Neuronal stem cell (in vitro differentiated cells): ENCODE measurements around the gene MARVELD2. TPM values are rescaled to one million over a fixed set of nuclear protein-coding genes. Genes with fewer than 3 reads are reported as not detected.
A peak's percentile ranks its signal among the peaks of the same experiment; 100 is the strongest.

ENCODE experiments used
- DNase-seq: peaks from one replicate; pipeline ENCODE4 v3.0.0-alpha.2; 2013; ENCODE audit warnings: low spot score
- H2AFZ ChIP-seq: one replicate; pipeline ENCODE4 v1.6.1; 2013; ENCODE audit warnings: mild to moderate bottlenecking, low read length, inconsistent platforms
- H2AK5ac ChIP-seq: 2 replicates; pipeline ENCODE4 v1.6.1; 2013; ENCODE audit warnings: low read depth, mild to moderate bottlenecking, inconsistent platforms, low read length, moderate library complexity, mixed read lengths
- H2BK120ac ChIP-seq: 2 replicates; pipeline ENCODE4 v1.6.1; 2013; ENCODE audit warnings: low read depth, mild to moderate bottlenecking, inconsistent platforms, low read length, moderate library complexity, mixed read lengths
- H2BK12ac ChIP-seq: one replicate; pipeline ENCODE4 v1.6.1; 2013; ENCODE audit warnings: low read length, inconsistent platforms
- H2BK15ac ChIP-seq: 2 replicates; pipeline ENCODE4 v1.6.1; 2013; ENCODE audit warnings: mild to moderate bottlenecking, low read length, inconsistent platforms, mixed read lengths
- H2BK5ac ChIP-seq: one replicate; pipeline ENCODE4 v1.6.1; 2013; ENCODE audit warnings: inconsistent platforms, mild to moderate bottlenecking, low read length, moderate library complexity
- H3K14ac ChIP-seq: one replicate; pipeline ENCODE4 v1.6.1; 2013; ENCODE audit warnings: low read length, inconsistent platforms
- H3K18ac ChIP-seq: 2 replicates; pipeline ENCODE4 v1.6.1; 2013; ENCODE audit warnings: low read length, inconsistent platforms
- H3K23ac ChIP-seq: 2 replicates; pipeline ENCODE4 v1.6.1; 2013; ENCODE audit warnings: low read depth, mild to moderate bottlenecking, mixed read lengths, low read length, inconsistent platforms; ENCODE audit not compliant: poor library complexity
- H3K27ac ChIP-seq: replicated peaks from 3 replicates; pipeline ENCODE4 v1.5.1; 2013; ENCODE audit warnings: low read length, inconsistent platforms
- H3K27me3 ChIP-seq, 3 experiments: 2 replicates each; pipeline ENCODE4 v1.6.1; 2013; ENCODE audit warnings: low read length in 3 of 3, mild to moderate bottlenecking in 2 of 3, inconsistent platforms in 1 of 3, low read depth in 1 of 3, mixed read lengths in 1 of 3, moderate library complexity in 1 of 3; ENCODE audit not compliant: control insufficient read depth in 3 of 3, insufficient read depth in 3 of 3
- H3K36me3 ChIP-seq, 2 donors: replicated peaks in 1 of 2; 2 replicates each; pipeline ENCODE4 v1.6.1; 2013; ENCODE audit warnings: low read length in 2 of 2; ENCODE audit not compliant: control insufficient read depth in 2 of 2, insufficient read depth in 2 of 2
- H3K4ac ChIP-seq: 2 replicates; pipeline ENCODE4 v1.6.1; 2013; ENCODE audit warnings: inconsistent platforms, mild to moderate bottlenecking, low read length, moderate library complexity
- H3K4me1 ChIP-seq, 2 donors: 1 replicate in 1 of 2; 2 replicates in 1 of 2; pipeline ENCODE4 v1.6.1; 2013; ENCODE audit warnings: low read length in 2 of 2, low read depth in 1 of 2; ENCODE audit not compliant: control insufficient read depth in 2 of 2, insufficient read depth in 1 of 2
- H3K4me2 ChIP-seq: one replicate; pipeline ENCODE4 v1.6.1; 2013; ENCODE audit warnings: mild to moderate bottlenecking, low read length, inconsistent platforms; ENCODE audit not compliant: insufficient read depth, poor library complexity, severe bottlenecking
- H3K4me3 ChIP-seq, 2 donors: 2 replicates each; pipeline ENCODE4 v1.5.1; 2013; ENCODE audit warnings: low read length in 2 of 2, mild to moderate bottlenecking in 2 of 2, inconsistent platforms in 1 of 2, moderate library complexity in 1 of 2
- H3K79me1 ChIP-seq: one replicate; pipeline ENCODE4 v1.6.1; 2013; ENCODE audit warnings: low read depth, mild to moderate bottlenecking, inconsistent platforms, low read length, moderate library complexity
- H3K9ac ChIP-seq: one replicate; pipeline ENCODE4 v1.6.1; 2013; ENCODE audit warnings: mild to moderate bottlenecking, low read depth, low read length, inconsistent platforms; ENCODE audit not compliant: poor library complexity
- H3K9me3 ChIP-seq, 2 donors: replicated peaks in 1 of 2; 2 replicates each; pipeline versions ENCODE3 to v1.6.1; 2013; ENCODE audit warnings: low read length in 2 of 2, mild to moderate bottlenecking in 2 of 2, inconsistent platforms in 1 of 2, low read depth in 1 of 2, mixed read lengths in 1 of 2, moderate library complexity in 1 of 2; ENCODE audit not compliant: control insufficient read depth in 2 of 2, insufficient read depth in 1 of 2
- H4K8ac ChIP-seq: one replicate; pipeline ENCODE4 v1.6.1; 2013; ENCODE audit warnings: low read depth, mild to moderate bottlenecking, inconsistent platforms, low read length, moderate library complexity
- H4K91ac ChIP-seq: one replicate; pipeline ENCODE4 v1.6.1; 2013; ENCODE audit warnings: low read length, low read depth, mild to moderate bottlenecking, inconsistent platforms; ENCODE audit not compliant: poor library complexity
- WGBS, 2 donors: extraction: QIAGEN DNeasy Blood & Tissue Kit; methylation state at CpG; one replicate each; pipeline ENCODE4 v1.1.7; 2013; ENCODE audit warnings: missing lambda C conversion rate in 2 of 2, mixed read lengths in 1 of 2; ENCODE audit not compliant: insufficient read length in 2 of 2, insufficient replicate concordance in 1 of 2; ENCODE audit errors: extremely low coverage in 2 of 2; 5-methylcytosine and 5-hydroxymethylcytosine counted together
- small RNA-seq: library from polyadenylated mRNA; stranded (forward); fragments of <200 nt; extraction: miRNeasy Mini kit (QIAGEN cat#:217004); gene quantifications from one replicate; pipeline ENCODE3, GENCODE V24; 2013; ENCODE audit not compliant: insufficient read depth

Gene MARVELD2

GRCh38 chr5:69493396-69494133 lies 78.6 kb downstream of the MARVELD2 start:
- H3K14ac ChIP-seq: peak overlapping the region; percentile 67
- no peaks in the 10 kb centered on the region for H3K36me3 ChIP-seq
- H3K27me3 ChIP-seq: peaks cover 0 to 79% (median 0%) of the 10 kb centered on the region in 3 experiments
- peak overlapping the region; percentile 14 for H3K23ac ChIP-seq
- no peak overlapping the region for H4K91ac ChIP-seq
- H4K8ac ChIP-seq: peak overlapping the region; percentile 59
- peak overlapping the region; percentile 83 for H2BK15ac ChIP-seq
- peak overlapping the region; percentile 39 for H3K27ac ChIP-seq
- H2BK5ac ChIP-seq: no peak overlapping the region
- H3K9me3 ChIP-seq: peaks cover 0 to 4% of the 10 kb centered on the region in 2 donors
- peak; percentile 43 for DNase-seq
- no peak overlapping the region for H2AK5ac ChIP-seq
- peaks cover 0 to 6% of the 10 kb centered on the region in 2 donors for H3K4me1 ChIP-seq
- H3K9ac ChIP-seq: peak overlapping the region; percentile 93
- H3K18ac ChIP-seq: peak overlapping the region; percentile 93
- peak overlapping the region; percentile 61 to 92 for H3K4me3 ChIP-seq
- WGBS, 2 donors: no CpG with 5 or more reads among the region's 62 CpGs
- peaks cover 4% of the 10 kb centered on the region for H3K79me1 ChIP-seq
- H2BK120ac ChIP-seq: no peak overlapping the region
- no peak overlapping the region for H2BK12ac ChIP-seq
- H3K4me2 ChIP-seq: peak overlapping the region; percentile 96
- H3K4ac ChIP-seq: no peak overlapping the region
- peak overlapping the region; percentile 99 for H2AFZ ChIP-seq

Small RNA genes within 50 kb of the gene (small RNA-seq; reads per million reads assigned to genes)
- gene RN7SL616P (not detected), gene RPS27P14 (not detected)
